SK-N-MC (cell line): ENCODE results near the gene SHISA9.

Source experiments
- EZH2 ChIP-seq: fragments of 200-600 bp; sonication (generic); IDR thresholded peaks from one replicate; pipeline ENCODE4 v1.6.1; 2017; ENCODE audit warnings: antibody characterized with exemption
- POLR2AphosphoS5 ChIP-seq: IDR thresholded peaks from 2 replicates; pipeline ENCODE4 v1.6.1; 2012; ENCODE audit warnings: mild to moderate bottlenecking, low read depth, low read length, borderline replicate concordance

DNA sequence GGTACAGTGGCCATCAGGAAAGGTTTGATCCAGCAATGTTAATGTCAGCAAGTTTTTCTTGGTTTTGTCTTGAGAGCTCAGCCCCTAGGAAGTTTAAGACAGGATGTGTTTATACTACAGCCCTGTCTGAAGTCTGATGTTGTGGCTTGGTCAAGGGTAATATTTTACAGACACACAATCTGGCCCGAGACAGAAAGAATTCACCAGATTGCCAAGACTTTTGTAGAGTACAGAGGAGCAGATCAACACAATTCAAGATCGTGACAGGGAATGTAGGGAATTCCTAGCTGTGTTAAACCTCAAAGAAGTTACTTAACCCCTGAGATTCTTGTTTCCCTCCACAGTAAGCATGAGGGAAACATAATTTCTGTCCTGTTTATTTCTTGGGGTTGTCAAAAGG, 63.1 kb downstream of the SHISA9 start:
- TF ChIP-seq POLR2AphosphoS5 = no peak
- no peak for TF ChIP-seq EZH2
